Left ventricle myocardium inferior (tissue), 1 donor: ENCODE measurements around the gene TTYH3. TPM values are rescaled to one million over a fixed set of nuclear protein-coding genes. Genes with fewer than 3 reads are reported as not detected.

ENCODE experiments used
- DNase-seq: peaks from one replicate; pipeline ENCODE4 v3.0.0-alpha.2; 2020
- H3K27ac ChIP-seq: fragments of 200-600 bp; replicated peaks from 2 replicates; pipeline ENCODE4 v1.8.0; 2021
- H3K27me3 ChIP-seq: fragments of 200-600 bp; 2 replicates; pipeline ENCODE4 v1.8.0; 2021; ENCODE audit warnings: low read depth
- H3K36me3 ChIP-seq: fragments of 200-600 bp; 2 replicates; pipeline ENCODE4 v1.8.0; 2021
- H3K4me1 ChIP-seq: fragments of 200-600 bp; 2 replicates; pipeline ENCODE4 v1.8.0; 2021
- H3K4me3 ChIP-seq: fragments of 200-600 bp; 2 replicates; pipeline ENCODE4 v1.8.0; 2021; ENCODE audit warnings: mild to moderate bottlenecking, moderate library complexity
- H3K9me3 ChIP-seq: fragments of 200-600 bp; replicated peaks from 2 replicates; pipeline ENCODE4 v1.8.0; 2021
- intact Hi-C: fragments of 100-400 bp; cut with micrococcal nuclease; formaldehyde crosslinking; loops from one replicate; pipeline ENCODE4 v1.11.0; 2022
- total RNA-seq: library from RNA; stranded (reverse); fragmentation: NEBNext Ultra II Directional; extraction: Animal tissue kit (Norgen Biotek cat#: 25700); gene quantifications from one replicate; pipeline ENCODE4 v1.2.1, GENCODE V29; 2021
- TF ChIP-seq, protein P1 (sequence below): fragments of 200-600 bp; IDR thresholded peaks from 2 replicates; pipeline ENCODE4 v1.8.0; 2021; ENCODE audit warnings: antibody characterized with exemption, mild to moderate bottlenecking, borderline replicate concordance
- donor health status: DM: no; HTN: yes; CAD: no; lungs with severe emphysema.

TTYH3 gene
- total RNA-seq, 1 donor from 2014 or later = 10.9 TPM

GRCh38 chr7:2686101-2686500 lies 54.3 kb downstream of the TTYH3 start:
- DNase-seq = no peak
- Histone ChIP-seq H3K27ac (no peak overlapping the region), H3K9me3 (peaks cover 3% of the 10 kb centered on the region), H3K4me1 (peaks cover 31% of the 10 kb centered on the region), H3K4me3 (no peak overlapping the region), H3K36me3 (no peaks in the 10 kb centered on the region), H3K27me3 (peaks cover 75% of the 10 kb centered on the region)
- TF ChIP-seq, protein P1, sequence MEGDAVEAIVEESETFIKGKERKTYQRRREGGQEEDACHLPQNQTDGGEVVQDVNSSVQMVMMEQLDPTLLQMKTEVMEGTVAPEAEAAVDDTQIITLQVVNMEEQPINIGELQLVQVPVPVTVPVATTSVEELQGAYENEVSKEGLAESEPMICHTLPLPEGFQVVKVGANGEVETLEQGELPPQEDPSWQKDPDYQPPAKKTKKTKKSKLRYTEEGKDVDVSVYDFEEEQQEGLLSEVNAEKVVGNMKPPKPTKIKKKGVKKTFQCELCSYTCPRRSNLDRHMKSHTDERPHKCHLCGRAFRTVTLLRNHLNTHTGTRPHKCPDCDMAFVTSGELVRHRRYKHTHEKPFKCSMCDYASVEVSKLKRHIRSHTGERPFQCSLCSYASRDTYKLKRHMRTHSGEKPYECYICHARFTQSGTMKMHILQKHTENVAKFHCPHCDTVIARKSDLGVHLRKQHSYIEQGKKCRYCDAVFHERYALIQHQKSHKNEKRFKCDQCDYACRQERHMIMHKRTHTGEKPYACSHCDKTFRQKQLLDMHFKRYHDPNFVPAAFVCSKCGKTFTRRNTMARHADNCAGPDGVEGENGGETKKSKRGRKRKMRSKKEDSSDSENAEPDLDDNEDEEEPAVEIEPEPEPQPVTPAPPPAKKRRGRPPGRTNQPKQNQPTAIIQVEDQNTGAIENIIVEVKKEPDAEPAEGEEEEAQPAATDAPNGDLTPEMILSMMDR = no peak
- intact Hi-C loops = no loop called here

- no peak for DNase-seq
- TF ChIP-seq, protein P1 = no peak
- Histone ChIP-seq H3K4me3 (peak overlapping the region; percentile 56), H3K36me3 (no peaks in the 10 kb centered on the region), H3K4me1 (peaks cover 31% of the 10 kb centered on the region), H3K9me3 (peaks cover 3% of the 10 kb centered on the region), H3K27ac (no peak overlapping the region), H3K27me3 (peaks cover 64% of the 10 kb centered on the region)
- intact Hi-C loops = no loop called here
These were observed 55.6 kb downstream of the TTYH3 start for GRCh38 chr7:2687338-2687869.

- peaks cover 61% of the 10 kb centered on the region for H3K27me3 ChIP-seq
- no peaks in the 10 kb centered on the region for H3K36me3 ChIP-seq
- no peak for DNase-seq
- intact Hi-C loops = no loop called here
- H3K9me3 ChIP-seq = peaks cover 3% of the 10 kb centered on the region
- TF ChIP-seq, protein P1 = no peak
- no peak within 1 kb of the TSS for H3K27ac ChIP-seq
- H3K4me3 ChIP-seq = peak within 1 kb of the TSS; percentile 56
- peaks cover 31% of the 10 kb centered on the region for H3K4me1 ChIP-seq
These were observed 56.1 kb downstream of the TTYH3 start, which contains the start of gene AMZ1 for GRCh38 chr7:2687881-2688318. AMZ1 (plus strand) TSS chr7:2688202; CDS start chr7:2700452, 12,250 bp downstream.

DNA sequence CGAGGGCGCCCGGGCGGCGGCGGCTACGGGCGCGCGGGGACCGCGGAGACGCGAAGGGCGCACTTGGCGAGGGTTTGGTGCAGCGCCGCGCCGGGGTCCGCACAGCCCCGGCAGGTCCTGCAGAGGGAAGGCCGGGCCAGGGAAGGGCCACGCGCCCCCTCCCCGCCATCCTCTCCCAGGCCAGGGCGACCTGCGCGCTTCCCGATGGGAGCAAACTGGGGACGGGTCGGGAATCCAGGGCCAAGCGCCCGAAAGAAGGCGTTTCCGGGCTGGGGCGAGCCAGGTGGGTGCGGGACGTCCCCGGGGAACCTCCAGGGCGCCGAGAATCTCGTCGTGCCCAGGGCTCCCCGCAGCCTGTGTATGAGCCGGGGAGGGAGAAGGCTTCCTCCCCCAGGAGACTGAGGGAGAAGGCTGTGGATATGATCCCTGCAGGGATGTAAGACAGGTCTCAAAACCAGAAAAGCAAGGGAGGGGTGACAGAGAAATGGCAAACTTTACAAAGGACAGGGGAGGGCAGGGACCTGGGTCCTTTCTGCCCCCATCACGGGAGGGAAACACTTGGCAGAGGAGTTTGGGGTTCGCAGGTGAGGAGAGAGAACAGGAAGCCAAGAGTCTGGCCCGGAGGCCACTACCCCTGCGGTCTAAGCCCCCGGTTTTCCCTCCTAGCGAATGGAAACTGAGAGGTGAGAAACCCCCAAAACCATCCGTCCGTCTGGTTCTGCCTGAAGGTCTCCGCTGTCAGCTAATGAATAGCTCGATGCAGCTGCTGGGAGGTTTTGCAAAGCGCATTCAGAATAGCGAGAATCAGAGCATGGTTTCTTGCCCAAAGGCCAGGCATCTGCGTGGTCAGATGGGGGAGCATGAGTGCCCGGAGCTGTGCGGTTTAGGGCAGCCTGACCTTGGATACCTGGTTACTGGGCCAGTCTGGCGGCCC lies 56.9 kb downstream of the TTYH3 start:
- H3K27ac ChIP-seq = no peak overlapping the region
- TF ChIP-seq, protein P1 = no peak
- H3K36me3 ChIP-seq = no peaks in the 10 kb centered on the region
- intact Hi-C loops = no loop called here
- no peaks in the 10 kb centered on the region for H3K9me3 ChIP-seq
- peaks cover 31% of the 10 kb centered on the region for H3K4me1 ChIP-seq
- H3K4me3 ChIP-seq = peak overlapping the region; percentile 56
- H3K27me3 ChIP-seq = peaks cover 58% of the 10 kb centered on the region
- no peak for DNase-seq

DNA sequence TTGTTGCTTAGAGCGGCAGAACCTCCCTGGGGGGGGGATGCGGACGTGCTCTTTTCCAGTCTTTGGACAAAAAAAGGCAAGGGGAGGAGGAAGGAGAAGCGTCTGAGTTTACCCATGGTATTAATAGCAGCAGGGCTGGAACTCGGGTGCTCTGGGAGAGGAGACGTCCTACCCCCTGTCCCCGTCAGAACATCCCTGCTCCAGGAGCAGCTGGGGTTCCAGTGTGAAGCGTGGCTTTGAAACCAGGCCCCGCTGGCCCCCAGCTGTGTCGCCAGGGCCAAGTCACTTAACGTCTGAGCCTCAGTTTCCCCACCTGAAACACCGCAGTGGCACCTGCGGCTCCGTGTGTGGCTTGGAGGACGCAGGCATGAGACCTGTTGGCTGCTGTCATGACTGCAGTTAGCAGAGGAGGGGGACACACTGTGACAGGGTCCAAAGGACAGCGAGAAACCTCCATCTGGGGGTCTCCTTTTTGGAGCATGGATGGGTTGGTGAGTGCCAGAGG lies 57.6 kb downstream of the TTYH3 start:
- DNase-seq = no peak
- Histone ChIP-seq H3K27me3 (peaks cover 53% of the 10 kb centered on the region), H3K4me3 (peak overlapping the region; percentile 56), H3K36me3 (no peaks in the 10 kb centered on the region), H3K4me1 (peaks cover 31% of the 10 kb centered on the region), H3K9me3 (no peaks in the 10 kb centered on the region), H3K27ac (no peak overlapping the region)
- TF ChIP-seq, protein P1 = no peak
- intact Hi-C loops = no loop called here
